Left lobe of liver (tissue), 2 donors: ENCODE results near the gene FBXW5. TPM values are rescaled to one million over a fixed set of nuclear protein-coding genes. Genes with fewer than 3 reads are reported as not detected.
A peak's percentile ranks its signal among the peaks of the same experiment; 100 is the strongest.

ENCODE experiments used
- ATAC-seq: fragments of 200-7000 bp; cut with Tn5 transposase; one replicate; pipeline ENCODE4 v1.9.1; 2020; ENCODE audit warnings: mild to moderate bottlenecking, moderate library complexity
- DNase-seq: peaks from one replicate; pipeline ENCODE4 v3.0.0-alpha.2; 2020; ENCODE audit warnings: low spot score
- total RNA-seq: library from RNA; stranded (reverse); gene quantifications from one replicate; pipeline ENCODE4 v1.2.1, GENCODE V29; 2021
- donor health status: DM: no; HTN: no; CAD: no; lungs with moderate emphysema.
- donor health status: DM: no; HTN: yes; CAD: no.

Gene FBXW5
- total RNA-seq: 112 TPM

GRCh38 chr9:136944519-136945332 is at the start of gene FBXW5, which contains the start of gene C8G:
Gene FBXW5, minus strand, starts transcription at chr9:136944738. Its CDS starts 655 bp downstream, at chr9:136944083.
Gene C8G, plus strand, starts transcription at chr9:136945243. Its CDS starts 78 bp downstream, at chr9:136945321.
- peak; percentile 60 for ATAC-seq
- DNase-seq: peak; percentile 98

- ATAC-seq (no peak), DNase-seq (no peak)
Measured at GRCh38 chr9:136992819-136993369, 48.4 kb upstream of the FBXW5 start.

GRCh38 chr9:136991993-136992818 is 47.7 kb upstream of the FBXW5 start, which contains the start of gene PAXX:
Gene PAXX, plus strand, starts transcription at chr9:136992422. Its CDS starts 22 bp downstream, at chr9:136992444.
- peak; percentile 93 for DNase-seq
- peak; percentile 93 for ATAC-seq

- ATAC-seq: no peak
- no peak for DNase-seq
Measured at GRCh38 chr9:136990242-136990911, 45.8 kb upstream of the FBXW5 start.

GRCh38 chr9:136988872-136989271 is 44.3 kb upstream of the FBXW5 start:
- ATAC-seq (no peak), DNase-seq (no peak)

- ATAC-seq (no peak), DNase-seq (no peak)
Measured at GRCh38 chr9:136985853-136986252, 41.3 kb upstream of the FBXW5 start.

GRCh38 chr9:136985027-136985602 is 40.6 kb upstream of the FBXW5 start:
- DNase-seq: no peak
- peak; percentile 18 for ATAC-seq

- DNase-seq: no peak
Measured at GRCh38 chr9:136984464-136985026, 40.0 kb upstream of the FBXW5 start.

GRCh38 chr9:136983656-136984314 is 39.2 kb upstream of the FBXW5 start:
- ATAC-seq (no peak), DNase-seq (no peak)

More at GRCh38 chr9:136984464-136985026, 40.0 kb upstream of the FBXW5 start:
- no peak for ATAC-seq

- DNase-seq: no peak
- ATAC-seq: no peak
Measured at GRCh38 chr9:136983167-136983566, 38.6 kb upstream of the FBXW5 start.

- DNase-seq (no peak), ATAC-seq (no peak)
Measured at GRCh38 chr9:136982232-136983051, 37.9 kb upstream of the FBXW5 start, which contains the start of gene LCNL1. Gene LCNL1, plus strand, starts transcription at chr9:136982993. Its CDS starts 594 bp downstream, at chr9:136983587.

GRCh38 chr9:136981588-136982231 is 37.2 kb upstream of the FBXW5 start:
- ATAC-seq: peak; percentile 21
- DNase-seq: no peak

- DNase-seq: no peak
- ATAC-seq: no peak
Measured at GRCh38 chr9:136980669-136981478, 36.3 kb upstream of the FBXW5 start.

GRCh38 chr9:136979769-136980587 is 35.4 kb upstream of the FBXW5 start:
- ATAC-seq (no peak), DNase-seq (no peak)

GRCh38 chr9:136978865-136979544 is 34.5 kb upstream of the FBXW5 start:
- DNase-seq: no peak
- no peak for ATAC-seq
